ENCODE data around the gene KRT36.

KRT36 gene

GRCh38 chr17:41484920-41485904 lies 4.5 kb downstream of the KRT36 start:
- DNase-seq: no peak
- in situ Hi-C loops (cut with HindIII; ENCODE audit: low pct_ligation_motif_present, low pct_unique_long_range_greater_than_20kb, low sequenced_read_pairs): no loop called here

DNA sequence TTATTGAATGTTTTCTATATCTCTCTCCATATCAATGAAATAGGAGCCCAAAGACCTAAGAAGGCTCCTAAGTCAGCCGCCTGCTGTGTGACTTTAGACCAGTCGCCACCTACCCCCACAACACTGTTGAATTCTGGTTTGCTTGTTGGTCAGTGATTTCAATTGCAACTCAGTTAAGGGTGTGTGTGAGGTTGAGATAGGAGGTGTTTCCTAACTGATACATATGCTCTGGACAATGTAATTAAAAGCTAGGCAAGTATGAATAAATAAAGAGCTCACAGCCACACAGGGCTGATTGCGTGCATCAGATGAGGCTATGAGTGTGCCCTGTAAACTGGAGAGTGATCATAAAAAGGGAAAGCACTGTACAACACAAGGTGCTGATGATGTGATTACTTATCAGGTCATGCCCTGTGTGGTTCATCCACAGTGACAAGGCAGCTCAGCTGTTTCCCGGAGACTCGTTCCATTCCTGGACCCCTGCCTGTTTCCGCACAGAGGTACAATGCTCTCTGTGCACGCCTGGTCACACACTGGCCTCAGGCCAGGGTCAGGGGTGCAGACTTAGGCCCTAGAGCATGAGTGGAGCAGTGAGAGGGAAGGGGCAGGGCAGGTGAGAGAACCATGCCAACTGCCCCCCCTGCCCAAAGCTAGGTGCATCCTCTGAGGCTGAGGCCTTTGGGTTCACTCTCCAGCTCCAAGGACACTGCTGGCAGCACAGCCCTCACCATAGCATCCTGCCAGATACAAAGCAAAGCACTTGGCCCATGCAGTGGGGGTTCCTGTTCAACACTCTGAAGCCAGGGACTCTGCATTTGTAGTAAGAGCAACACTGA lies 5.5 kb downstream of the KRT36 start:
- DNase-seq: peak; percentile 55
- in situ Hi-C loops (cut with HindIII; ENCODE audit: low pct_ligation_motif_present, low pct_unique_long_range_greater_than_20kb, low sequenced_read_pairs): no loop called here

DNA sequence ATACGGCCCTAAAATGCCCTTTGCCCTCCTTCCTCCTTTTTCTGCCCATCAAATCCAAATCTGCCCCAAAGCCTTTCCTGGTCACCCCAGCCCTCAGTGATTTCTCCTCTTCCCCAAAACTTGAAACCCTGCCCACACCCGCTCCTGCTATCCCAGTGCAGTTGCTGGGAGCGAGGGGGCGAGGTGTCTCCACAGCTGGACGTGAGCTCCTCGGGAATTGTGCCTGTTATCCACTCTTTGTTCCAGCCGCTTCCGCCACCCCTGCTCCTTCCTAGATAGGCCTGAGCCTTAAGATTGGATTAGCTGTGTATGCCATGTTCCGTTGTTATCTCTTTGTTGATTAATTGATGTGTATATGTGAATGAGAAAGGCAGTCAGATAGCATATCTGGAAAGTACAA lies 6.2 kb downstream of the KRT36 start:
- in situ Hi-C loops (cut with HindIII; ENCODE audit: low pct_ligation_motif_present, low pct_unique_long_range_greater_than_20kb, low sequenced_read_pairs): no loop called here
- DNase-seq: no peak

DNA sequence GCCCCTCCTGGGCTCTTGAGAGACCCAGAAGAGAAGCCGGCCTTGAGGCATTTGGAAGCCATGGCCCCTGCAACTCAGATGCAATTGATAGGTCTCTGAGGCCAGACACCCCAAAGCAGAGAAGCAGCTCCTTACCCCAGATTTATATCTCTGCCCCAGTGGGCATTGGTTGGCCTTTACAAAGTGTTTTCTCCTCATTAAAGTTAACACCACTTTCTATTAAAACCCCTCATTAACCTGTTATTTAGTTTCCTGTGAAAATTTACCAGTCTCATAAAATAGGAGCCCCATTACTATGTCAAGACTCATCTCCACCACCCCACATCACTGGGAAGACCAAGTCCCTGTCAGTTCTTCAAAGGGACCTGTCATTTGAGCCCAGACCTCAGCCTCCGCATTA lies 8.7 kb downstream of the KRT36 start, which contains the start of gene KRT35:
KRT35 (minus strand) TSS at position 116 of the 400 bp plus-strand sequence; CDS start at position 62, 54 bp downstream.
- in situ Hi-C loops (cut with HindIII; ENCODE audit: low pct_ligation_motif_present, low pct_unique_long_range_greater_than_20kb, low sequenced_read_pairs): no loop called here
- DNase-seq: no peak

DNA sequence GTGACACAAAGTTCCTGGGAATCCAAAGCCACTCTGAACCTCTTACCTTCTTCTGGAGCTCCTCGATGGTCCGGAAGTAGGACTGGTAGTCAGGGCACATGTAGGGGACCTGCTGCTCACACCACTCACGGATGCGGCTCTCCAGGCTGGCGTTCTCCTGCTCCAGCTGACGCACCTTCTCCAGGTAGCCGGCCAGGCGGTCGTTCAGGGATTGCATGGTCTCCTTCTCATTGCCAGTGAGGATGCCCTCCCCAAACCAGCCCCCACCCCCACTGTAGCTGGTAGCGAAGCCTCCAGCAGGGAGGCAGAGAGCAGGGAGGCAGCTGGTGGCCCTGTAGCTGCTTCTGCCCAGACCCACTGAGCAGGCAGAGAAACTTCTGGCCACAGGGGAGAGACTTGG lies 9.1 kb downstream of the KRT36 start:
- in situ Hi-C loops (cut with HindIII; ENCODE audit: low pct_ligation_motif_present, low pct_unique_long_range_greater_than_20kb, low sequenced_read_pairs): no loop called here
- no peak for DNase-seq

DNA sequence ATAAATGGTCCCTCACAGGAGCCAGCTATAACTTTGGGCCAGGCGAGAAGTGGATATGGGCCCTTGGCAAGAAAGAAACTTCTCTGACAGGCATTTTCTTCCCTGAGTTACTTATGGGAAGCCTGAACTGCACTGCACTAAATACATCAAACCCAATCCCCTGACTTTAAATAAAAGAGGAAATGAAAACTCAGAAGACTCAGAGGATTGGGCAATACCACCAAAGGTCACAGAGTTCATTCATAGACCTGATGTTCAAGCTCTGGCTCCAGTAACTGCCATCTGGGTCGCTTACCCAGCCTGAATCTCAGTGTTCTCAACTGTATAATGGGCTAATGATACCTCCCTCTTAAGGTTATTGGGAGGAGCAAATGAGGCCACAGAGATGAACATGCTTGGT lies 9.6 kb downstream of the KRT36 start:
- no peak for DNase-seq
- in situ Hi-C loops (cut with HindIII; ENCODE audit: low pct_ligation_motif_present, low pct_unique_long_range_greater_than_20kb, low sequenced_read_pairs): no loop called here

- in situ Hi-C loops (cut with HindIII; ENCODE audit: low pct_ligation_motif_present, low pct_unique_long_range_greater_than_20kb, low sequenced_read_pairs): no loop called here
- no peak for DNase-seq
These were observed 11.5 kb downstream of the KRT36 start for GRCh38 chr17:41478237-41478636.

DNA sequence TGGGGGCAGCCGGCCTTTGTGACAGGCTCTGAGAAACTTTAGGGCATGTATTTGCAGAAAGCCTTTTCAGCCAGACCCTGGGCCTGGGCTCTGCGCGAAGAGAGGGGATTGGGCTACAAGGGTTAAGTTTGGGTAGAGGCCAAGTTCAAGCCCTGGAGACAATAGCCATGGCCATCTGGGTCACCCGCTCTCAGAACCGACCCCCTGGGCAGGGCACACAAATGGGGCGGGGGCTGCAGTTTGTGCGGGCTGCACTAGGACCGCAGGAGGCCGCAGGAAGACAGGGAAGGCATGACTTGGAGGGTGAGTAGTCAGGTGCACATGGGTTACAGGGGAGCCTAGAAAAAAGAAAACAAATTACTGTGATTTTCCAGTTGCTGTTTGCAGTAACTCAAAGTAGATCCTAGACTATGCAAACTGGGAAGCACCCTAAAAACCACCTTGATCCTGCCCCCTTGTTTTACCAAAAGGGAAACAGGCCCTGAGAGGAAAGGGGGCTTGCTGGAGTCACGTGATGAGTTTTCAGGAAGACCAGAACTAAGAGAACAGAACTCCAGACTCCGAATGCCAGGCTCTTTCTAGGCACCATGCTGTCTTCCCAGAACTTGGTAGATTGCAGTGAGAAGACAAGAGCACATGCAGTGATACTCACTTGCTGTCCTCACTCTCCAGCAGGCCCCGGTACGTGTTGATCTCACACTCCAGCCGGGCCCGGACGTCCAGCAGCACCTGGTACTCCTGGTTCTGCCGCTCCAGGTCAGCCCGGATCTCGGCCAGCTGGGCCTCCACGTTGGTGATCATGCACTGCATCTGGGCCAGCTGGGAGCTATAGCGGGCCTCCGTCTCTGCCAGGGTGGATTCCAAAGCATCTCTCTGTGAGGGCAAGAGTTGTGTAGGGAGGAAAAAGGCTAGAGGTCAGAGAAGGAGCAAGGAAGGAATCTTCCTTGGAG lies 12.6 kb downstream of the KRT36 start:
- no peak for DNase-seq
- in situ Hi-C loops (cut with HindIII; ENCODE audit: low pct_ligation_motif_present, low pct_unique_long_range_greater_than_20kb, low sequenced_read_pairs): no loop called here

DNA sequence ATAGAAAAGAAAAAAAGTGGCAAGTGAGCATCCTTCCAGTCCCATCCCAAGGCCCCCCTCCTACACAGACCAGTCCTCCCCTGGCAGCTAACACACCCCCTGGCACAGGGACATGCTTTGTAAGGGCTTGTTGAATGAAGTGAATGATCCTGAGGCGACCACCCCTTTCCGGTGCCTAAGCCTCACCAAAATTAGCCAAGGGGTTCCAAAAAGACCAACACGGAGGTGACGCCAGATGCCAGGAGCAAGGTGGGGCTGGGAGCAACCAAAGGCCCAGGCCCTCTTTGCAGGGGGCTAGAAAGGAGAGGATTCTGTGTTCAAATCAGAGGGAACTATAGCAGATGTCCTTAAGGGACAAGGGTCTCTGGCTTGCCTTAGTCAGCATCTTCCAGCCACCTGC lies 14.3 kb downstream of the KRT36 start:
- no peak for DNase-seq
- in situ Hi-C loops (cut with HindIII; ENCODE audit: low pct_ligation_motif_present, low pct_unique_long_range_greater_than_20kb, low sequenced_read_pairs): no loop called here

DNA sequence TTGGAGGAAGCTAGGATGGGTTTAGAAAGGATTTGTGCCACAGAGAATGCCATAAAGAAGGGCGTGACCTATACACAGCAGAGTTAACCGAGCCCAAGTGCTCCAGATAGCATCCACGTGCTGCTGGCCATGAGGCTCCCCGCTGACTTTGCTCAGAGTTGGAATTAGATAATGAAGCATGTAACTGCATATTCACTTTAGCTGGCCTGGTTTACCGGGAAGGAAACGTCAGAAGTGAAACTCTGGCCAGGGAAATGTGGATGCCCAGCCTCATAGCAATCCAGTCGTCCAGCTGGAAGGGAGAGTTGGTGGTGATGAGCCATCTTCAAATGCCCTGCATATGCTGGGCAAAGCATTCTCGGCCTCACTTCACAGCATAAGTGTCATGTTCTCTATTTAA lies 14.8 kb downstream of the KRT36 start:
- in situ Hi-C loops (cut with HindIII; ENCODE audit: low pct_ligation_motif_present, low pct_unique_long_range_greater_than_20kb, low sequenced_read_pairs): no loop called here
- no peak for DNase-seq

- in situ Hi-C loops (cut with HindIII; ENCODE audit: low pct_ligation_motif_present, low pct_unique_long_range_greater_than_20kb, low sequenced_read_pairs): no loop called here
- no peak for DNase-seq
These were observed 21.4 kb downstream of the KRT36 start for GRCh38 chr17:41468346-41468745.

DNA sequence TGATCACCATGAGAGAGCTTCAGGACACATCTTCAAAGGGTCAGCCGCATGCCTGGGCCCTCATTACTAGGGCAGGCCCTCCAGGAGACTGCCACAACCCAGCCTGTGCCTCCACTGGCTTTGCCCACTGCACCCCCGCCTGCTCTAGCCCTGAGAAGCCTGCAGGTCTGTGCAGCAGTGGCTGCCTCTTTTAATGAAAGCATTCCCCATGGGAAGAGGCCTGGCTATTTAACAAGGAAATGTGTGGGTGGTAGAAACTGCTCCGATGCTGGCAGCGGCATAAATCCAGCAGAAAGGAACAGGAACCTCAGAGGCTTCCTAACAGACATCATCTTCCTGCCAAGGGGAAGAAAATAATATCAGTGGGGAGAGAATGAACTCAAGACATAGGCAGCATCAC lies 22.1 kb downstream of the KRT36 start:
- in situ Hi-C loops (cut with HindIII; ENCODE audit: low pct_ligation_motif_present, low pct_unique_long_range_greater_than_20kb, low sequenced_read_pairs): no loop called here
- no peak for DNase-seq

GRCh38 chr17:41466988-41467387 lies 22.7 kb downstream of the KRT36 start, which contains the start of gene KRT32:
Gene KRT32 (minus strand): TSS chr17:41467386. CDS start chr17:41467325, 61 bp downstream.
- in situ Hi-C loops (cut with HindIII; ENCODE audit: low pct_ligation_motif_present, low pct_unique_long_range_greater_than_20kb, low sequenced_read_pairs): no loop called here
- no peak for DNase-seq

DNA sequence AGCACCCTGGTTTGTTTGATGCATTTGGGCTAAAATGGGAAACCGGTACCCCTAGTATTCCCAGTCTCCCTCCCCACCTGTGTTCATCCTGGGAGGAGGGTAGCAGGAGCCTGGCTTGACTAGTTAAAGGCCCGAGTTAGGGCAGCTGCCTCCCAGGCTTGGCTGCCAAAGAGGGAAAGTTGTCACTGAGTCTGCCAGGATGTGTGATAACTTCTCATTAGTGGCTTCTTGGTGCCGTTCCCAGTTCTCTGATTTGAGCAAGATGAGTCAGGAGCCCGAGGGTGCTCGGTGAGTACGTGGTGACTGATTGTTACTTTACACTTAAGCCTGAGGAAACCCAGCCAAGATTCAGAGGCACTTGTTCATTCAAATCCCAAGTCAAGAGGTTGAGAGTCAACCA lies 25.0 kb downstream of the KRT36 start:
- peak; percentile 91 for DNase-seq
- in situ Hi-C loops (cut with HindIII; ENCODE audit: low pct_ligation_motif_present, low pct_unique_long_range_greater_than_20kb, low sequenced_read_pairs): no loop called here

DNA sequence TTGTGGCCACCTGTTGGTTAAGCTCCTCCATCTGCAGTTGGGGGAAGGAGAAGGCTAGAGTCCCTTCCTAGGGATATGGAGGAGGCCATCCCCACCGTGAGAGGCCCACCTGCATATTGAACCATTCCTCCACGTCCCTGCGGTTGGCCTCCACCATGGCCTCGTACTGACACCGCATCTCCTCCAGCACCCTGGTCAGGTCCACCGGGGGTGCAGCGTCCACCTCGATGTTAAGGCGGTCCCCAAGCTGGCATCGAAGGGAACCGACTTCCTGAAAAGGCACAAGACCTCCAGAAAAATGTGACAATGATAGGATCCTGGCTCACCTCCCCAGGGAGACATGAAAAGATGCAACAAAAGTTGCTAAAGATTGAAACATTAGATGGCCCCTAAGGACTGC lies 25.5 kb downstream of the KRT36 start:
- in situ Hi-C loops (cut with HindIII; ENCODE audit: low pct_ligation_motif_present, low pct_unique_long_range_greater_than_20kb, low sequenced_read_pairs): no loop called here
- DNase-seq: no peak

- no peak for DNase-seq
These were observed 26.0 kb downstream of the KRT36 start for GRCh38 chr17:41463746-41464145.

GRCh38 chr17:41462705-41463104 lies 27.0 kb downstream of the KRT36 start:
- DNase-seq: no peak
- in situ Hi-C loops (cut with HindIII; ENCODE audit: low pct_ligation_motif_present, low pct_unique_long_range_greater_than_20kb, low sequenced_read_pairs): no loop called here

More at GRCh38 chr17:41463746-41464145, 26.0 kb downstream of the KRT36 start:
- in situ Hi-C loops (cut with HindIII; ENCODE audit: low pct_ligation_motif_present, low pct_unique_long_range_greater_than_20kb, low sequenced_read_pairs): no loop called here

DNA sequence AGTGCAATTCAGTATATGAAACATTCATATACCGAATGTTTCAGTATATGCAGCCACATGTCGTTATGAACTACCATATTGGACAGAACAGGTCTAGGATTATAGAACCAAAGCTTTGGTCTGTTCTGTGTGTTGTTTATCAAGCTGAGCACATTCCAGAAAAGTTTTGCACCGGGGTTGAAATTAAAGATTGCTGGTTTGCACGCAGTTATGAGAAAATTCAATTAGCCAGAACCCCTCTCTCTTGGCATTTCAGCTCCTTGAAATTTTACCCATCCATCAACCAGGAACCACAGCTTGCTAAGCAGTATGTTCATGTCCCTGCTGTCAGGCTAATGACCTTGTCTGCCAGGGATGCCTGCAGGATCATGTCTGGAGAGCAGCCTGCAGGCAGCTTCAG lies 32.0 kb downstream of the KRT36 start:
- in situ Hi-C loops (cut with HindIII; ENCODE audit: low pct_ligation_motif_present, low pct_unique_long_range_greater_than_20kb, low sequenced_read_pairs): no loop called here
- no peak for DNase-seq

Data from ACHN (cell line).